ENCODE measurements around the gene SETD2.

- TF ChIP-seq CTCF (conservative IDR thresholded peaks at IDR 0.05) (no peak), EZH2 (IDR thresholded peaks at IDR 0.05; ENCODE audit: low read depth) (no peak)
Measured at GRCh38 chr3:47022641-47023071, 141.3 kb downstream of the SETD2 start.

All from PC-9 (cell line).